NT2/D1 (cell line): ENCODE results near the gene SLC35E1.

Source experiments
- DNase-seq: peaks from one replicate; pipeline ENCODE4 v3.0.0-alpha.2; 2011; ENCODE audit warnings: low read depth, low spot score
- H3K27me3 ChIP-seq: 2 replicates; pipeline ENCODE4 v1.6.0; 2011; ENCODE audit warnings: mild to moderate bottlenecking; ENCODE audit not compliant: insufficient read length, insufficient read depth
- H3K36me3 ChIP-seq: 2 replicates; pipeline ENCODE4 v1.6.1; 2011; ENCODE audit warnings: mild to moderate bottlenecking, low read length, mixed read lengths; ENCODE audit not compliant: insufficient read depth, insufficient read length
- H3K4me1 ChIP-seq: 2 replicates; pipeline ENCODE4 v1.5.1; 2011; ENCODE audit not compliant: insufficient read depth, insufficient read length
- H3K4me3 ChIP-seq: 2 replicates; pipeline ENCODE4 v1.5.1; 2011; ENCODE audit warnings: low read depth; ENCODE audit not compliant: insufficient read length
- H3K9ac ChIP-seq: 2 replicates; pipeline ENCODE4 v1.6.0; 2011; ENCODE audit warnings: low read depth; ENCODE audit not compliant: insufficient read length
- H3K9me3 ChIP-seq: 2 replicates; pipeline ENCODE4 v1.5.1; 2011; ENCODE audit warnings: mild to moderate bottlenecking, low read length; ENCODE audit not compliant: insufficient read depth
- SUZ12 ChIP-seq: IDR thresholded peaks from 2 replicates; pipeline ENCODE4 v1.6.1; 2011; ENCODE audit not compliant: insufficient read length, insufficient read depth; ENCODE audit errors: extremely low read depth
- YY1 ChIP-seq: IDR thresholded peaks from 2 replicates; pipeline ENCODE4 v1.6.1; 2011; ENCODE audit not compliant: insufficient read length, insufficient read depth
- ZNF274 ChIP-seq: IDR thresholded peaks from 2 replicates; pipeline ENCODE4 v1.6.1; 2011; ENCODE audit warnings: mild to moderate bottlenecking, low read depth, low read length

The SLC35E1 gene

GRCh38 chr19:16571822-16572331 is 338 bp downstream of the SLC35E1 start:
- peaks cover 71% of the 10 kb centered on the region for H3K36me3 ChIP-seq
- TF ChIP-seq YY1 (no peak), SUZ12 (no peak), ZNF274 (no peak)
- H3K4me3 ChIP-seq: peak overlapping the region; percentile 100
- H3K4me1 ChIP-seq: peaks cover 18% of the 10 kb centered on the region
- peak overlapping the region; percentile 99 for H3K9ac ChIP-seq
- H3K27me3 ChIP-seq: no peaks in the 10 kb centered on the region
- DNase-seq: no peak
- no peaks in the 10 kb centered on the region for H3K9me3 ChIP-seq

GRCh38 chr19:16571283-16571682 is 932 bp downstream of the SLC35E1 start:
- peak overlapping the region; percentile 100 for H3K4me3 ChIP-seq
- H3K27me3 ChIP-seq: no peaks in the 10 kb centered on the region
- peaks cover 71% of the 10 kb centered on the region for H3K36me3 ChIP-seq
- peaks cover 18% of the 10 kb centered on the region for H3K4me1 ChIP-seq
- DNase-seq: no peak
- H3K9ac ChIP-seq: peak overlapping the region; percentile 99
- H3K9me3 ChIP-seq: no peaks in the 10 kb centered on the region
- TF ChIP-seq SUZ12 (no peak), YY1 (no peak), ZNF274 (no peak)

- H3K4me1 ChIP-seq: peaks cover 18% of the 10 kb centered on the region
Measured at GRCh38 chr19:16569609-16570320, 2.5 kb downstream of the SLC35E1 start.

DNA sequence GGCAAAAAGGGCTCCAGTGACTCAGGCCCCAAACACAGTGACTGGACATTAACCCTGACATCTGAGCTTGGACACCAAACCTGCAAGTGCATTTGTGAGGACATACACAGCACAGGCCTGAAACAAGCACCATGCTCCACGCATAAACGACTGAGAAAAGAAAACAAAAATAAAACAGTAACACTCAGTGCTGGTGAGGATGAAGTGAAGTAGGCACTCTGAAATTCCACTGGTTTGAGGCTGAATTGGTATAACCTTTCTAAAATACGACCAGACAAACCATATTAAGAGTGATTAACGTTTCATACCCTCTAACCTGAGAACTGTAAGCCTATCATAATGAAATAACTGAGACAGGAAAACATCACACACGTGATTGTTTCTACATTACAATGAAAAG is 5.5 kb downstream of the SLC35E1 start:
- Histone ChIP-seq H3K4me3 (no peak overlapping the region), H3K27me3 (no peaks in the 10 kb centered on the region), H3K36me3 (peaks cover 82% of the 10 kb centered on the region), H3K9ac (no peak overlapping the region), H3K4me1 (peaks cover 14% of the 10 kb centered on the region), H3K9me3 (no peaks in the 10 kb centered on the region)
- no peak for TF ChIP-seq ZNF274
- TF ChIP-seq YY1: no peak
- no peak for TF ChIP-seq SUZ12
- DNase-seq: no peak

More at GRCh38 chr19:16569609-16570320, 2.5 kb downstream of the SLC35E1 start:
- Histone ChIP-seq H3K36me3 (peaks cover 67% of the 10 kb centered on the region), H3K9me3 (no peaks in the 10 kb centered on the region), H3K4me3 (no peak overlapping the region), H3K27me3 (no peaks in the 10 kb centered on the region), H3K9ac (peak overlapping the region; percentile 3)
- TF ChIP-seq YY1 (no peak), ZNF274 (no peak), SUZ12 (no peak)
- no peak for DNase-seq

DNA sequence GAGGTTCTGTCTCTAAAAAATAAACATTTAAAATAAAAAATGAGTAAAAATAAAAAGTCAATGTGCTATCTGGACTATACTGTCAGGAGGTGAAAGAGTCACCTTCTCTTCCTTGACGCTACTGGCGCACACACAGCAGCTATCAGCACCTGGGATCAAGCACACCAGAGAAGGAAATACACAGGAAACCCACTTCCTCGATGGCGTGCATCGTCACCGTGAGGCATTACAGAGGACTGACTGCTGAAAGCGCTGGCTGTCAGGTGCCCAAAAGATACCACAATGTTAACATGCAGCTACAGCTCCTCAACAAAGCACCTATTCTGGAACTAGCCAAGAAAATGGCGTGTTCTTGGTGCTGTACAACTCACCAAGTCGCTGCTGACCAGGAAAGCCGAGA is 6.1 kb downstream of the SLC35E1 start:
- Histone ChIP-seq H3K27me3 (no peaks in the 10 kb centered on the region), H3K36me3 (peaks cover 85% of the 10 kb centered on the region), H3K4me1 (peaks cover 10% of the 10 kb centered on the region), H3K9me3 (no peaks in the 10 kb centered on the region), H3K9ac (no peak overlapping the region), H3K4me3 (no peak overlapping the region)
- DNase-seq: no peak
- no peak for TF ChIP-seq YY1
- TF ChIP-seq ZNF274: no peak
- TF ChIP-seq SUZ12: no peak

- DNase-seq: no peak
- H3K4me3 ChIP-seq: no peak overlapping the region
- peaks cover 82% of the 10 kb centered on the region for H3K36me3 ChIP-seq
- no peak for TF ChIP-seq YY1
- TF ChIP-seq SUZ12: no peak
- no peak for TF ChIP-seq ZNF274
- no peaks in the 10 kb centered on the region for H3K9me3 ChIP-seq
- H3K9ac ChIP-seq: no peak overlapping the region
- H3K4me1 ChIP-seq: peaks cover 5% of the 10 kb centered on the region
- no peaks in the 10 kb centered on the region for H3K27me3 ChIP-seq
Measured at GRCh38 chr19:16564842-16565241, 7.4 kb downstream of the SLC35E1 start.

- H3K9ac ChIP-seq: no peak overlapping the region
- H3K27me3 ChIP-seq: no peaks in the 10 kb centered on the region
- peaks cover 79% of the 10 kb centered on the region for H3K36me3 ChIP-seq
- H3K4me1 ChIP-seq: no peaks in the 10 kb centered on the region
- H3K4me3 ChIP-seq: no peak overlapping the region
- no peak for DNase-seq
- H3K9me3 ChIP-seq: no peaks in the 10 kb centered on the region
- TF ChIP-seq YY1: no peak
- TF ChIP-seq SUZ12: no peak
- no peak for TF ChIP-seq ZNF274
Measured at GRCh38 chr19:16562608-16563025, 9.6 kb downstream of the SLC35E1 start.
